HG02588 (cell line): ENCODE measurements around the gene ZNF862.
"Not testable (repeated sequence)": the region's sequence is repeated elsewhere in the genome, so short reads cannot be mapped to it uniquely, and the experiment has no call there.

Experiments used
- ATAC-seq: cut with Tn5 transposase; IDR thresholded peaks from one replicate; pipeline ENCODE4 v1.9.1; 2021; ENCODE audit warnings: mild to moderate bottlenecking, moderate library complexity; ENCODE audit not compliant: unreplicated experiment

ZNF862 gene

GRCh38 chr7:149878523-149878921 lies 40.3 kb downstream of the ZNF862 start:
- ATAC-seq: no peak

- ATAC-seq: no peak
Observed at GRCh38 chr7:149879271-149879743, 41.1 kb downstream of the ZNF862 start.

DNA sequence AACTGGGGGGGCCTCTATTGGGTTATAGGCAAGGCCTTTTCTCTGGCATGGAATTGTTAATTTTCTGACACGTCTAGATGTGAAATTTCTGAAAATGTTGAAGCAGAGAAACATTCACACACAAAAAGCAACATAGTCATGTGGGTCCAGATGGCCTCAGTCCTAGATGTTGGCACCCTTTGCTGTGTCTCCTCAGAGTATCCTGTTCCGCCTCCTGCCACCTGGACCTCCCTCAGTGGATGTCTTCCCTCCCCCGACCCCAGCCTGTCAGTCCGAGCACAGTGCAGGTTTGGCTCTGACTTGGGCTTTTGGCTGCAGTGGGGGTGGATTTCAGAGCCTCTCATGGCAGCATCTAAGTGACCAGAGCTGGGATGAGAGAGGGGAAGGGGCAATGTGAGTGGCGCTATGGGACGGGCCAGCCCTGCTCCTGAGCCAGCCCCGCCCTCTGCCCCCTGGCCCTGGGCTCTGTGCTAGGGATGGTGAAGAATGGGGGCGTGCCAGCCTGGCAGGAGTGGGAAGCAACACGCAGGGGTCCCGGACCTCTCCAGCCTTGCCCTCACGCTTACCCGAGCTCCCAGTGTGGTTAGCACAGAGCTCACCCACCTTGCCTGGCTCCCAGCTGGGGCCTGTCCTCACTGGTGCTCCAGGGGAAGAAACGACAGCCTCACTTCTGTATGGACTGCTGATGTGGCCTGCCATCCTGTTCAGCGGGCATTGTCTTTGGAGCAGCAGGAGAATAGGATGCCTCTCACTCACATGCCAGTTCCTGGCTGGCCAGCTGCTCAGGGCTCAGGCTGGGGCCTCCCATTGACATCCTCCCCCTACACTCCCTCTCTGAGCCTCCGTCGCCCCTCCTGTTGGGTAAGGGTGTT lies 41.8 kb downstream of the ZNF862 start:
- ATAC-seq: no peak

GRCh38 chr7:149880638-149881311 lies 42.6 kb downstream of the ZNF862 start:
- ATAC-seq: no peak

- ATAC-seq: no peak
Observed at GRCh38 chr7:149881328-149882247, 43.4 kb downstream of the ZNF862 start.

DNA sequence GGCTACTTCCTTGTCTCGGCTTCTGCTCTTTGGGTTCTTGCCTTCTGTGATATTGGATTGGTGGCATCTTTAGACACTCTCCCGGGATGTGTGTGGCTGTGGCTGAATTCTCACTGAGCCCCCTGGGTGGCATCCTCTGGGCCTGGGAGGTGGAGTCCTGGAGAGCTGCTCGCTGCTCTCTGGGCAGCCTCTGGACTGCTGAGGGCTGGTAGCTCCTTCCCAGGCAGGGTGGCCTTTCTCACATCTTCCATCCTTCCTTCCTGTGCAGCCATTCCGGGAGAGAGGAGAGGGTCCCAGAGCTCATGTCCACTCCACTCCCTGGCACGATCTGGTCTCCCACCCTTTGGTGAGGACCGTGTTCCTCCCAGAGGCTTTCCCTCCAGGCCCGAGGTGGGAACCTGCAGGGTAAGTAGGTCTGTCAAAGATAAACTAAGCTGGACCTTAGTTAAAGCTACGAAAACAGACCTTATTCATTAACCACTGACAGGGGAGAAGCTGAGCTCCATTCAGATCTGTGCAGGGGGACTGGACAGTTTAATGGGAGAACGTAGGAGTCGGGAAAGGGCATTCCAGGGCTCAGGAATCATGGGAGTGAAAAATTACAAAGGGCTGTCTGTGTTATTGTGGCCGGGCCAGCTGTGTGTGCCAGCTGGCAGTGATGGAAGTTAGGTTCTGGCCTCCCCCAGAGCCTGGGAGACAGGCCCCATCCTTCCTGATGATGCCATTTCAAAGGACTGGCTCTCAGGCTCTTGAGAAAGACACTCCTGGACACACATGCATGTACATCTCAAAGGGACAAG lies 44.3 kb downstream of the ZNF862 start:
- no peak for ATAC-seq

- ATAC-seq: no peak
Observed at GRCh38 chr7:149883048-149883438, 44.9 kb downstream of the ZNF862 start.

GRCh38 chr7:149883452-149883861 lies 45.3 kb downstream of the ZNF862 start:
- ATAC-seq: no peak

GRCh38 chr7:149884016-149884415 lies 45.8 kb downstream of the ZNF862 start:
- no peak for ATAC-seq

GRCh38 chr7:149884541-149884940 lies 46.4 kb downstream of the ZNF862 start:
- no peak for ATAC-seq

DNA sequence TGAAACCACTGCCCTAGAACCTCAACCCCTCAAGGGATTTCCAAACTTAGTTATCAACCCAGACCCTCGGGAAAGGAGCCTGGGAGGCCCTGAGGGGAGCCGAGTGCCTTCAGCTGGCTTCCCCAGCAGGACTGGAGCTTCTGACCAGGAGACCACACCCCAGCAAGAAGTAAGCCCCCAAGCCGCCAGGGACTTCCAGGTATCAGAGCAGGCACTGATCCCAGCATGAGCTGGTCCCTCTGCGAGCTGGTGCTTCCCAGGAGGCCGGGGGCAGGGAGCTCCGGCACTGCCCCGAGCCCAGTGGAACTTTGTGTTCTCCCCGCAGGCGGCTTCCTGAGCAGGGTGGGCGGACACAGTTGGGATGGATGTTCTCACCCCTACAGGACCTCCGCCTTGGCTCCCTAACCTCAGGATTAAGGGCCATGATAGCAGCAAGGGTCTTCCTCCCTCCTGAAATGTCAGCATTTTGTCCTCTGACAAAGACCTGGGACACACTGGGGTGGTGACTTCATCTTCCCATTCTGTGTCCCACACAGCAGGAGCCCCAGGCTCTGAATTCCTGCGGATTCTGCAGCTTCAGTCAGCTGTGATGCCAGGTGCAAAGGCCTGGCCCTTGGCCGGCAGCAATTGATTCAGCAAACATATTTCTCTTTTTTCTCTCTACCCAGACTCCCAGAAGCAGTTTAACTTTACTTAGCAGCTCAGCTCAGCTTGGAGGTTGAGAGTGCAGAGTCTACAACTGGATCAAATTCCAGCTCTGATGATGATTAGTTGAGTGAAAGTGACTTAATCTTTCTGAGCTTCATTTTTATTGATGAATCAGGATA lies 47.2 kb downstream of the ZNF862 start:
- no peak for ATAC-seq

GRCh38 chr7:149886018-149886415 lies 47.8 kb downstream of the ZNF862 start:
- no peak for ATAC-seq

DNA sequence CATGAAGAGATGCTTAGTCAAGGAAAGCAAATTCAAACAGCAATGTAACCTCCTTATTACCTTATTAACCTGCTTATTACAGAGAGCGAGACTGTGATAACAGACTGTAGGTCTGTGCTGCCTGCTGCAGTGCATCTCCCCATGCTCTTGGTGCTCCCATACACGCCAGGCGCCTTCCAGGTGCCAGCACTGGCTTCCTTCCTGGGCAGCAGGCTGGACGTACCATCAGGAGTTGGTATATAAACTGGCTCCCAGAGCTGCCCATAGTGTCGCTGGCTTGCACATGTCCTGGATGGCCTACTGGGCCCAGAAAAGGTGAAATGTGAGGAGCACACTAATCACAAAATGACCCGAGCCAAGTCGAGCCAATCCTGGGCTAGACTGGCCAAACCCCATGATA lies 49.1 kb downstream of the ZNF862 start:
- ATAC-seq: no peak

- ATAC-seq: not testable (repeated sequence)
Observed at GRCh38 chr7:149890715-149891114, 52.5 kb downstream of the ZNF862 start.

DNA sequence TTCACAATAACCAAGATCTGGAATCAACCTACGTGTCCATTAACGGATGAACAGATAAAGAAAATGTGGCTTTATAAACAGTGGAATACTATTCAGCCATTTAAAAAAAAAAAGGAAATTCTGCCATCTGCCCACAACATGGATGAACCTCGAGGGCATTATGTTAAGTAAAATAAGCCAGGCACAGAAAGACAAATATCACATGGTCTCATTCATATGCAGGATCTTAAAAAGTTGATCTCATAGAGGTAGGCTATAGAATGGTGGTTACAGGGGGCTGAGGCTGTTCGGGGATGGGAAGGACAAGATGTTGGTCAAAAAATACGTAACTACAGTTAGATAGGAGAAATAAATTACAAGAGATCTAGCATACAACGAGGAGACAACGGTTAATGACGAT lies 56.8 kb downstream of the ZNF862 start:
- ATAC-seq: not testable (repeated sequence)

- not testable (repeated sequence) for ATAC-seq
Observed at GRCh38 chr7:149907776-149908376, 69.7 kb downstream of the ZNF862 start.

DNA sequence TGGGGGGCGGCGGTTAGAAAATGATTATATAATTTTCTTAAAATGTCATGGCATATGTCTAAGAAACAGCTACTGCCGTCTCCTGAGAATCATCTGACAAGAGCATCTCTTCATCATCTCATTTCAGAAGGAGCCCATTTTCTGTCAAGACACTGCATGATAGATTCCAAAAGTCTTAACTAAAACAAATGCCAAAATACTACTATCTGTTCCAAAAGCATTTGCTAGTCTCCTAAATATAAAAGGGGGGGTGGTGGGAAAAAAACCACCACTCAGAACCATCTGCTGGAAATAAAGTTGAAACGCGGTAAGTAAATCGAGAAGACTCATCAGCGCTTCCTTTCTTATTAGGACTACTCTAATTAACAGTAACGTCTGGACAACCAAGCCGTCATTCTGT lies 72.0 kb downstream of the ZNF862 start:
- ATAC-seq: not testable (repeated sequence)

GRCh38 chr7:149912126-149912525 lies 74.0 kb downstream of the ZNF862 start:
- ATAC-seq: not testable (repeated sequence)
